OCI-LY7 (cell line): ENCODE measurements around the gene RAB9B.

Experiments
- EZH2phosphoT487 ChIP-seq: fragments of 200-600 bp; sonication (generic); IDR thresholded peaks from 2 replicates; pipeline ENCODE4 v1.6.1; 2018; ENCODE audit warnings: low read depth, borderline replicate concordance, mild to moderate bottlenecking, mixed run types, antibody characterized with exemption, low read length, moderate library complexity, mixed read lengths
- TF ChIP-seq, protein P1 (sequence below): fragments of 200-600 bp; sonication (generic); conservative IDR thresholded peaks from 2 replicates; pipeline ENCODE4 v1.5.1; 2014; ENCODE audit warnings: mild to moderate bottlenecking, antibody characterized with exemption, low read length, moderate library complexity, mixed read lengths

DNA sequence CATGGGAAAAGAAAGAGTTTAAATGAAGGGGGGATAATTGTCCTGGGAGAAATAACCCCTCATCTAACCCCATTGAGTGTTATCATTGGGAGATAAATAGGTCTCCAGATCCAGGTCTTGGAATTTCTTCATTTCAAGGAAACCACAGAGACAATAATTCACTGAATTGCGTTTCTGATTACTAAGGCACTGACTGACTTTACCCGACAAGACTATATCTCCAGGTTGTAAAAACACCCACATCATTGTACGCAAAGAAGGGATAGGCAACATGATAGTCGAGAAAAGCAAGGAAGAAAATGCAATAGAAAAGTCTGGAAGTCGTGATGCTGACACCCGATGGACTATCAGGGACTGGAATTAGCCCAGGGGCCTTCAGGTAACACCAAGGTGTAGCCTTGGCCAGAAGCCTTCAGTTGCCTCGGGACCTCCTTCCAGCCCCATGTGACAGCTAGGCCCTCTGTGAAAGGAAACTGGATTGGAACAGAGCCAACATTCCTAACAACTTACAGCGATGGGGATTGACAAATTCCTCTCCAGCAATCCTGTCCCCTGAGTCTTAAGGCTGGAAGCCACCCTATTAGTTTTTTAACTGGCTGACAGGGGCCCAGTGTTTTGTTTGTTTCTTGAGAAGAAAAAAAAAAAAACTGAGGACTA lies 46.5 kb upstream of the RAB9B start:
- TF ChIP-seq, protein P1, sequence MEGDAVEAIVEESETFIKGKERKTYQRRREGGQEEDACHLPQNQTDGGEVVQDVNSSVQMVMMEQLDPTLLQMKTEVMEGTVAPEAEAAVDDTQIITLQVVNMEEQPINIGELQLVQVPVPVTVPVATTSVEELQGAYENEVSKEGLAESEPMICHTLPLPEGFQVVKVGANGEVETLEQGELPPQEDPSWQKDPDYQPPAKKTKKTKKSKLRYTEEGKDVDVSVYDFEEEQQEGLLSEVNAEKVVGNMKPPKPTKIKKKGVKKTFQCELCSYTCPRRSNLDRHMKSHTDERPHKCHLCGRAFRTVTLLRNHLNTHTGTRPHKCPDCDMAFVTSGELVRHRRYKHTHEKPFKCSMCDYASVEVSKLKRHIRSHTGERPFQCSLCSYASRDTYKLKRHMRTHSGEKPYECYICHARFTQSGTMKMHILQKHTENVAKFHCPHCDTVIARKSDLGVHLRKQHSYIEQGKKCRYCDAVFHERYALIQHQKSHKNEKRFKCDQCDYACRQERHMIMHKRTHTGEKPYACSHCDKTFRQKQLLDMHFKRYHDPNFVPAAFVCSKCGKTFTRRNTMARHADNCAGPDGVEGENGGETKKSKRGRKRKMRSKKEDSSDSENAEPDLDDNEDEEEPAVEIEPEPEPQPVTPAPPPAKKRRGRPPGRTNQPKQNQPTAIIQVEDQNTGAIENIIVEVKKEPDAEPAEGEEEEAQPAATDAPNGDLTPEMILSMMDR = no peak
- no peak for TF ChIP-seq EZH2phosphoT487
